NCI-H1417 (cell line): Measurements from ENCODE around the gene CCDC40.

ENCODE experiments used
- DNase-seq, 3 experiments: peaks; one replicate each; lab custom pipeline; 2025; lab: John Stamatoyannopoulos, UW

The CCDC40 gene

GRCh38 chr17:80018917-80019651, 17.4 kb upstream of the CCDC40 start:
- DNase-seq: no peak

- DNase-seq: no peak
Measured at GRCh38 chr17:80021600-80021999, 14.8 kb upstream of the CCDC40 start.

GRCh38 chr17:80023481-80024205, 12.8 kb upstream of the CCDC40 start:
- no peak for DNase-seq

- no peak for DNase-seq
Measured at GRCh38 chr17:80024206-80024972, 12.1 kb upstream of the CCDC40 start.

- peak in 2 of 3 experiments; percentile 75 to 84 for DNase-seq
Measured at GRCh38 chr17:80025140-80025539, 11.3 kb upstream of the CCDC40 start.

- peak in 2 of 3 experiments; percentile 45 to 68 for DNase-seq
Measured at GRCh38 chr17:80025796-80026195, 10.6 kb upstream of the CCDC40 start.

- peak in 1 of 3 experiments; percentile 24 for DNase-seq
Measured at GRCh38 chr17:80026359-80027042, 9.9 kb upstream of the CCDC40 start.

GRCh38 chr17:80027043-80027435, 9.4 kb upstream of the CCDC40 start:
- no peak for DNase-seq

- no peak for DNase-seq
Measured at GRCh38 chr17:80028030-80028429, 8.4 kb upstream of the CCDC40 start.

- DNase-seq: no peak
Measured at GRCh38 chr17:80029258-80029974, 7.0 kb upstream of the CCDC40 start.

GRCh38 chr17:80030730-80031410, 5.6 kb upstream of the CCDC40 start:
- peak in 2 of 3 experiments; percentile 67 to 87 for DNase-seq

GRCh38 chr17:80031691-80032430, 4.6 kb upstream of the CCDC40 start:
- DNase-seq: no peak

- peak in 1 of 3 experiments; percentile 11 for DNase-seq
Measured at GRCh38 chr17:80032614-80033171, 3.7 kb upstream of the CCDC40 start.

- DNase-seq: no peak
Measured at GRCh38 chr17:80033840-80034239, 2.6 kb upstream of the CCDC40 start.

- peak in 2 of 3 experiments; percentile 42 to 43 for DNase-seq
Measured at GRCh38 chr17:80034791-80035686, 1.4 kb upstream of the CCDC40 start.

GRCh38 chr17:80035687-80035936, 830 bp upstream of the CCDC40 start, which contains the start of gene TBC1D16:
Gene TBC1D16 (minus strand): TSS chr17:80035872. CDS start chr17:80013547, 22,325 bp downstream.
- DNase-seq: no peak

GRCh38 chr17:80036715-80037477, 454 bp downstream of the CCDC40 start:
- peak; percentile 64 to 95 (median 93) for DNase-seq

GRCh38 chr17:80043963-80044362, 7.5 kb downstream of the CCDC40 start:
- no peak for DNase-seq
